Stimulated activated CD4-positive, alpha-beta T cell treated with anti-CD3 and anti-CD28 coated beads, Interleukin-4, amount 100 ng/mL, for 24 hours (primary cell): ENCODE data around the gene SF3B6.

ENCODE experiments used
- DNase-seq: peaks from one replicate; pipeline ENCODE4 v3.0.0-alpha.2; 2020

The SF3B6 gene

DNA sequence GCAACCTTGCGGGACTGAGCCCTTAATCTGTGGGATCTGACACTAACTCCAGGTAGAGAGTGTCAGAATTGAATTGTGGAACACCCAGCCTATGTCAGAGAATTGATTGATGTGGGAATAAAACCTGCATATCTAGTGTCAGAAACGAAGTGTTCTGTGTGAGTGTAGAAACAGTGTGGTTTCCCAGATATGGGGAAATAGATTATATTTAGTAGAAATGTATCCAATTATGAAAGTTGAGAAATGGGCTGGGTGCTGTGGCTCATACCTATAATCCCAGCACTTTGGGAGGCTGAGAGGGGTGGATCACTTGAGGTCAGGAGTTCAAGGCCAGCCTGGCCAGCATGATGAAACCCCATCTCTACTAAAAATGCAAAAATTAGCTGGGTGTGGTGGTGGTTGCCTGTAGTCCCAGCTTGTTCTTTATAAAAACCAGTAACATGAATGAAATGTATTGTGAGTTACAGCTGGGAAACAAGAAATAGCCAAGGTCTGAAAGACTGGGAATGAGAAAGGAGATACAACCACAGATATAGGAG, 12.8 kb upstream of the SF3B6 start:
- no peak for DNase-seq

DNA sequence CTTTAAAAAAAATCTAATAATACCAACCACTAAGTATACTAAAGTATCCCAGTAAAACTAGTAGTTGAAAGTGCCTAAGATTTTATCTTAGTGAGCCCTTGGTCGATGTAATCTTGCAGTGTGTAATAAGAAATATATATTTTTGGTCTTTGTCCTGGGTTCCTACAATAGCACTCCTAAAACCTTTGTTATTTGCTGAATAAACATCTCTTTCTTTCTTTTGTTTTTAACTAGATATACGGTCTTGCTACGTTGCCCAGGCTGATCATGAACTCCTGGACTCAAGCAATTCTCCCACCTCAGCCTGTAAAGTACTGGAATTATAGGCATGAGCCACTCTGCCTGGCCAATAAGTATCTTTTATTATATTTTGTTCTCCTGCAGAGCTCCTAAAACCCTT, 10.9 kb upstream of the SF3B6 start:
- no peak for DNase-seq

DNA sequence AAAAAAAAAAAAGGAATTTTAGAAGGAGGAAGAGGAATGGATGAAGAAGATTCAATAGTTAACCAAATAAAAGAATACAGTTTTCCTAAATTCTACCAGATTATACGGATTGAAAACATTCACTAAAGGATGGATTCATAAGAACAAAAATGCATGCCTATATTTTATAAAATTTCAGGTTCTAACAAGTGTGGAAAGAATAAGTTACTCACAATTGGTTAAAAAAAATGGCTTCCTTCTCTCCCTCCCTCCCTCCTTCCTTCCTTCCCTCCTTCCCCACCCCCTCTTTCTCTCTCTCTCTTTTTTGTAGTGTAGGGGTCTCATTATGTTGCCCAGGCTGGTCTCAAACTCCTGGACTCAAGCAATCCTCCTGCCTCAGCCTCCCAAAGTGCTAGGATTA, 10.1 kb upstream of the SF3B6 start:
- no peak for DNase-seq

DNA sequence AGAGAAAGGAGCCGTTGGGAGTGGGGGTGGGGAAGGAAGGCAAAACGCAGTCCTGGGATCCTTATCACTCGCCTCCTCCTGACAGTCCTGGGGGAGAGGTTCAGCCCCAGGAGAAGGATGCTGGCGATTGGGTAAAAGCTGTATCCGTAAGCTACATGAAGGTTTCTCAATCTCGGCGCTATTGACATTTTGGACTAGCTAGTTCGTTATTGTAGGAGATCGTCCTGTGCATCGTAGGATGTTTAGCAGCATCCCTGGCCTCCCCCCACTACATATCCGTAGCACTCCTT, 9.0 kb upstream of the SF3B6 start:
- DNase-seq = no peak

DNA sequence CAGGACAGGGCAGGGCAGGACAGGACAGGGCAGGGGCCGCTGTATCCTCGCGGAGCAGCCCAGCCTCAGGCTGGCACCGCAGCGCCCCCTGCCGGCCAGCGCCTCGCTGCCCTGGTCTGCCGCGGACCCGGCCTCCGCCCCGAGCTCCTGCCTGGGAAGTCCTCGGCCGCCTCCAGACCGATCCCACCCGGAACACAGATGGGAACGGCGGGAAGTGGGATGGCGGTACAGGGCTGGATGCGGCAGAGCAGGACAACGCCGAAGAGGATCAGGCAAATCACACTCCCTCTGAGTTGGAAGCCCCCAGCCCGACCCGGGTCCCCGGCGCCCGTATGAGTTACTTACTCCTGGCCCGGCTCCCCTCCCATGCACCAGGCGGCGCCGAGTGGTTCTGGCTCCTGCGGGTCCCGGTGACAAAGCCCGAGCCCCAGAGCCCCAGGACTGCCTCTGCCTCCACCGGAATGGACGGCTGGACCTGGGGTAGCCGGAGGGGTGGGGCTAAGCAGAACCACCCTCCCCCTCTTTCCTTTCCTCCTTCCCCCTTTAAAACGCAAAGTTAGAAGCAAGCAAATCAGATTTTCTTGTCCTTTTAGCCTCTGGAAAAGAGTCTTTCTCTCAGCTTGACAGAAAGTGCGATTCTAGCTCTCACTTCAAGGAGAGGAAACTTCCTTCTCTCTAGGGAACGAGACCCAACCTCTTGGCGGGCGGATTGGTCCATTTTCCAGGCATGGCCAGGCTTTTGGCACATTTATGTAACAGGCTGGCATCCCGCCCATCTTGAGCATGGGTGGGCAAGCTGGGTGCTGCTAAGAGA, 8.5 kb upstream of the SF3B6 start, which contains the start of gene TP53I3:
TP53I3 (minus strand) TSS at position 449 of the 814 bp plus-strand sequence. CDS start 508 bp downstream, outside the sequence.
- DNase-seq = peak; percentile 81

DNA sequence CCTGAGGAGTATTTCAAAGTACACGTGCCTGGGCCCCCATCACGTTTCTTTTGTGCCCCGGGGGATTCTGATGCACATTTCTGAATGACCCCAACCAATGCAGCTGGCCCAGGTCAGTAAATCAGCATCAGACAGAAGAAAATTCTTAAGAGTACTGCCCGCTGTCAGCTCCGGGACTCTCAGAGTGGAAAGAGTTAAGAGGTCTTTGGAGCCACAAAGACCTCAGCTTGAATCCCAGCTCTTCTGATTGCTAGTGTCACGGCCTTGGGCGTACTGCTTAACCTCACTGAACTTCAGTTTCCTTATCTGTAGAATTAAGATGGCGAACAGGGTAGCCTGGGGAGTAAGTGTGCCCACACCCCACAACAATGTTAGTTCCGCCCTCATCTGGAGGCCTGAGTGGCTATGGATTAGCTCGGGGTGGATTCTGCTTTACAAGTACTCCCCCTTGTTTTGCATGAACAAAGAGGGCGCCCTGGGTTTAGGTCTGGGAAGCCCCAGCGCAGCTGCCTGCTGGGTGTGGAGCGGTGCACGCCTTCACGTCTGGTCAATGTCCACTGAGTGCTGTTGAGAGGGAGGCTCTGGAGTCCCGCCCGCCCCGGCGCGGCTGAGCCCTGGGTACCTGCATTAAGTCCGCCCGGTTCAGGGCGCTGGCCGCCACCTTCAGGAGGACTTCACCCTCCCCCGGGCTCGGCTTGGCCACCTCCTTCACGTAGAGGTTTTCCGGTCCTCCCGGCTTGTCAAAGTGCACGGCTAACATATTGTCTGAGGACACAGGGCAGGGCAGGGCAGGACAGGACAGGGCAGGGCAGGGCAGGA, 7.7 kb upstream of the SF3B6 start:
- peak; percentile 39 for DNase-seq

DNA sequence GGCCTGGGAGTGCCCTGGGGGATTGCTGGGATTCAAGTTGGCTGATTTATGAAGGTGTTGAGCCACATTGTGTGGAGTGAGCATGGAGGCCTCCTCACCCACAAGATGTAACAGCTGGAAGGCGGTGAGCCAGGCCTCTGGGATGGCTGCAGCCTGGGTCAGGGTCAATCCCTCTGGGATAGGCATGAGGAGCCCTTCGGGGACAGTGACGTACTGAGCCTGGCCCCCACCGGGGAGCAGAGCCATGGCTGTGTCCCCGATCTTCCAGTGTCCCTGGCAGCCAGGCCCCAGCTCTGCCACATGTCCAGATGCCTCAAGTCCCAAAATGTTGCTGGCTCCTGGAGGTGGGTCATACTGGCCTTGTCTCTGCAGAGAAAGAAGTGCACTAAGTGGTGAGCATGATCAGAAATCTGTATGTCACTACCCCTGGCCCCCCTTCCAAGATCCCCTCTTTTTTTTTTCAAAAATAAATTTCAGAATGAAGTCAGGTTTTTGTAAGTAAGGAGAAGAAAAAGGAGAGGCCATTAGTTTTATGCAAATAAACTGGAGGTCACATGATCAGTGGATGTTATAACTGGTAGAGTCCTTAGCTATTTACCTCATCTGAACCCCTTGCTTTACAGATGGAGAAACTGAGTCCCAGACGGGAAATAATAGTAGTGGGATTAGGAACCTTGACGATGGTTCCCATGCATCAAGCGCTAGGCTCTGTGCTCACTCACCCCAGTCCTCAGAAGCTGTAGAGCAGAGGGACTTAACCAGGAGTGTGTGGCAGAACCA, 6.9 kb upstream of the SF3B6 start:
- no peak for DNase-seq

DNA sequence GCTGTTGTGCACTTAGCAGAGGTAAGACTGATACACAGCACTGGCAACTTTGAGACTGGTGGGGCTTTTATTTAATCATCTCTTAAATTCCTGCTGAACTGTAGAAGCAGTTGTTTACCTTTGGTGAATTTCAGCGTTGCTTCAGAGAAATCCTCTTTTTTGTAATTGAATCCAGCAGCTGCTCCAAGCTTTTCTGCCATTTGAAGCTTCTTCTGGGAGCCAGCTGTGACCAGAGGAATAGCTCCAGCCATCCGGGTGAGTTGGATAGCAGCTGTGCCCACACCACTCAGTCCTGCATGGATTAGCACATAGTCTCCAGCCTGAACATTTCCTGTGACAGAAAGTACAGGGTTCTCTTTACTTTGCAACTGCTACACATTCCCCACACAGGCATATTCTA, 4.6 kb upstream of the SF3B6 start:
- DNase-seq = no peak

DNA sequence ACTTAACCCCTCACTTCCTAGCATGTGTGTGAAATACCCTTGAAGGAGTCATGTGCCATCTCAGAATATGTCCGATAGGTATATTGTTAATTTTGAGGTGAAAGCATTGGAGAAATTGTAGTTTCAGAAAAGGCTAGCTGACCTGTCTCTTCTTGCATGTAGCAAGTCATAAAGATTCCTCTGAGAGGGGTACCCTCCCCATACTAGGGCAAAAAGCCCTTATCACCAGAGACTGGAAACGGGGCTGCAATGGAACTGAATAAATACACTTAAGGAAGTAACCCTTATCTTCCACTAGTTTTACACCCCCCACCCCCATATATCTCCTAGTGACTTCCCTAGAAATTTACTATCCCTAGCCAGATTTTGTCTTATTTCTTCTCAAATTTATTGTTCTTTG, 1.8 kb upstream of the SF3B6 start:
- no peak for DNase-seq

DNA sequence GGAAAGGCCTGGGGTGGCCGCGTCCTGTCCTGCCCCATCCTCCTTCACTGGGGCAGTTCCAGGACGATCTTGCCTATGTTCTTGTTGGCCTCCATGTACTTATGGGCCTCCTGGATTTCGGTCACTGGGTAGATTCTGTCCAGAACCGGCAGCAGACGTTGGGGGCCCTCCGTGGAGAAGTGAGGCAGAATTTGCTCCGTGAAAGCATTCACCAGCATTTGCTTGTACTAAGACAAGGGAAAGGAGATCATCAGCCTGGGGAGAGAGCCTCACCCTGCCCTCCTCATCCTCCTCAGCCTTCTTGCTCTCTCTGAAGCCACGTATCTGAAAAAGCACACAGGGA, 1.4 kb upstream of the SF3B6 start:
- DNase-seq = no peak

DNA sequence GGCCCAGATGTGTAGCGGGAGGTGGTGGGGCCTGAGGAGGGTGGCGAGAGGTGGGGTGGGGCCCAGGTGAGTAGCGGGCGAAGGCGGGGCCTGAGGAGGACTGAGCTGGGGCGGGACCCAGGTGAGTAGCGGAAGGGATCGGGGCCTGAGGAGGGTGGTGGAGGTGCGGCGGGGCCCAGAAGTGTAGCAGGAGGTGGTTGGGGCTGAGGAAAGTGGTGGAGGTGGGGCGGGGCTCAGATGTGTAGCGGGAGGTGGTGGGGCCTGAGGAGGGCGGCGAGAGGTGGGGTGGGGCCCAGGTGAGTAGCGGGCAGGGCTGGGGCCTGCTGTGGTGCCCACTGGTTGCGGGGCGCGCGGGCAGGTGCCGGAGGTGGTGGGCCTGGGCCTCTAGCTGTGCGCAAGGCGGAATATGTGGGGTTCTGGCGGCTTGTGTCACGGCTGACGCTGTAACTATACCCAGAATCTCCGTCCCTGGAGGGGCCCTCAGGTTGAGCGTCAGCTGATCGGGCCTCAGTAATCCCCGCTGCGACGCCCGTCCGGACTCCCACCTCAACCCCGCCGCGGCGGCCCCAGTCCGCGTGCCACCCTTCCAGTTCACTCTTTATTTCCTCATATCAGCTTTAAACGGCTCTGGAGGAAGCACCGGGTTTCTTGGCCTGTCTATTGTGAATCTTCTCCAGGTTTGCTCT, 866 bp upstream of the SF3B6 start:
- peak; percentile 12 for DNase-seq

DNA sequence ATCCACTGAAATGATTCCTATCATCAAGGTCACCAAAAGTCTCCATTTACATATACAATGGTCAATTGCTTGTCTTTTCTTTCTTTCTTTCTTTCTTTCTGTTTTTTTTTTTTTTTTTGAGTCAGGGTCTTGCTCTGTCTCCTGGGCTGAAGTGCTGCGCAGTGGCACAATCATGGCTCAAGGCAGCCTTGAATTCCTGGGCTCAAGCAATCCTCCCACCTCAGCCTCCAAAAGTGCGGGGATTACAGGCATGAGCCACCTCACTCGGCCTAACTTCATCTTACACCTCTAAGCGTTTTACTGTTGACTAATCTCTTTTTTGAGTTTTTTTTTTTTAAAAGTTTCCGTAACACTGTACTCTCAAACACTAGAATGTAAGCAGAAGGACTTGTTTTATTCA, 867 bp downstream of the SF3B6 start:
- DNase-seq = no peak

DNA sequence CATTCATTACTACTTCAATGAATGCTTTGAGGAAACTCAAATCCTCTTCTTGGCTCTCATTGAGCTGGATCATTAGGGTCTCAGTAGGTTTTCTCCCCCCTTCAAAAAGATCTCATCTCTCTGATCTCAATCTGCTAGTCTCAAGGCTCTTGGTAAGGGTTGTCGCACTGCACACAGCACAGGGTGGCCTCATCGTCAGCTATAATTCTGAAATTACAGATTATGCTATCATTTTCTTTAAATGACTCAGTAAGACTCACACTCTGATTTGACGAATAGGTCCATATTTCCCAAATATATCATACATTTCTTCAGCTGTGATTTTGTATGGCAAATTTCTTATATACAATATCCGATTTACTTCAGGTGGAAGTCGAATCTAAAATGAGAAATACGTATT, 2.3 kb downstream of the SF3B6 start:
- no peak for DNase-seq

DNA sequence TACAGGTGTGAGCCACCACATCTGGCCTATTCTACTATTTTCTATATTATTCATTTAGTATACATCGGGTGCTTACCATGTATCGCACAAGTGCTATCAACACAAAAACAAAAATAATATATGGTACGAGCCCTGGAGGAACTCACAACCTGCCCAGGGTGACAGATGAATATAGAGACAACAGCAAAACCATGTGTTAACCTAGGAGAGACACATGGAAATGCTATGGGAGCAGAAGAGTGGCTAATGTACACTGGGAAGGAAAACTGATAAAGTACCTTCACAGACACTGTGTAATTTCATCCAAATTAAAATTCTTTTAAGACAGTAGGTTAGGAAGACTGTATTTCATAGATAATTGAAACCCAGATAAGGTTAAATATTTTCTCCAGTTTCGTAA, 3.9 kb downstream of the SF3B6 start:
- DNase-seq = no peak

DNA sequence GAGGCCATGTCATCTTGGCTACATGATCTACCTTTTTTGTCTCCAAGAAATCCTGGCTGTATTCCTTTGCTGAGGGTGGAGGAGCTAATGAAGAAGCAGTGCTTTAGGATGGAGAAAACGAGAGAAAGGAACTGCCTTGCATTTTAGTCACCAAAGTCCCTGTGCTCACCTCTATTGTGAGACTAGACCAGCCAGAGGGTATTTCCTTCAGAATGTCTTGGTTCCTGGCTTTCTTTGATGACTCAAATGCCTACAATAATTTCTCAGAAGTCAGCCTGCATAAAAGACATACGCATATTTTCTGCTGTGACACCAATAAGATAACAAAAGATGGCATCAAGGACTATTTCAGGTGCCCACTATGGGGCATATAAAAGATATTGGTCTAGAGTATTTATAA, 10.8 kb downstream of the SF3B6 start:
- DNase-seq = no peak

DNA sequence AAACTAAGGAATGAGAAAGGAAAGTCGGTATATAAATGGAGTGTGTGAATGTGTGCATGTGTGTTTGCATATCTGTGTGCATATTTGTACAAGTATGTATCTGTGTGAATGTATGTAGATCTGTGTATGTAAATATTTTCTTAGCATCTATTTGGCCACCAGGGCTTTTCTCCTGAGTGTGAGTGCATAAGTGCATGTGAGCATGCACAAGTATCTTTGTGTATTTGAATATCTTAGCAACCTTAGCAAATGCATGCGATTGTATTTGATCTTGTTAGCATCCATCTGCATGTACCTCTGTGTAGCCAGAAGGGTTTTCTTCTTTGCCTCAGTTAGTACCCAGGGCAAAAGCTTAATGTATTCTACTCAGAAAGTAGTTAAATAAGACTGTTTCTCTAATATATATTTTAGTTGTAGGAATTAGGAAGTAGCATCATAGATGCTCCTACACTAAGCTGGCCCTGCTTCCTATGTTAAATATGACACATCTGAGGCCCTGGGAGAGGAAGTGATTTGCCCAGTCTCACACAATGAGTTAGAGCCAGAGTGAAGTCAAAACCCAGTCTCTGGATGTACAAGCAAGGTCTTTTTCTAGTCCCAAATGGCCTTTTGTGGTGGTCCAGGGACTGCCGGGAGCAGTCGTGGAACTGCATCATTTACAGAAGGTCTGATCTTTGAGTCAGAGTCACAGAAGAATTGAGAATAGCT, 17.4 kb downstream of the SF3B6 start:
- DNase-seq = no peak

DNA sequence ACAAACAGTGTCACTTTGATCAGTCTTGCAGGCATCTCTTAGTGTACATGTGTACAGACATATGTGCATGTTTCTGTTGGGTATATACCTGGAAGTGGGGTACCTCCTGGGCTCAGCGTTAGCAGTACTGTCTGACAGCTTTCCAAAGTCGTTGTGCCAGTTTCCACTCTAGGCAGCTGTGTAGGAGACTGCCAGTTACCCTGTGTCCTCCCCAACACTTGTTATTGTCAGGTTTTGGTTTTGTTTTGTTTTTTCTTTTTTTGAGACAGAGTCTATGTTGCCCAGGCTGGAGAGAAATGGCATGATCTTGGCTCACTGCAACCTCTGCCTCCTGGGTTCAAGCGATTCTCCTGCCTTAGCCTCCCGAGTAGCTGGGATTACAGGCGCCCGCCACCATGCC, 20.4 kb downstream of the SF3B6 start:
- no peak for DNase-seq

DNA sequence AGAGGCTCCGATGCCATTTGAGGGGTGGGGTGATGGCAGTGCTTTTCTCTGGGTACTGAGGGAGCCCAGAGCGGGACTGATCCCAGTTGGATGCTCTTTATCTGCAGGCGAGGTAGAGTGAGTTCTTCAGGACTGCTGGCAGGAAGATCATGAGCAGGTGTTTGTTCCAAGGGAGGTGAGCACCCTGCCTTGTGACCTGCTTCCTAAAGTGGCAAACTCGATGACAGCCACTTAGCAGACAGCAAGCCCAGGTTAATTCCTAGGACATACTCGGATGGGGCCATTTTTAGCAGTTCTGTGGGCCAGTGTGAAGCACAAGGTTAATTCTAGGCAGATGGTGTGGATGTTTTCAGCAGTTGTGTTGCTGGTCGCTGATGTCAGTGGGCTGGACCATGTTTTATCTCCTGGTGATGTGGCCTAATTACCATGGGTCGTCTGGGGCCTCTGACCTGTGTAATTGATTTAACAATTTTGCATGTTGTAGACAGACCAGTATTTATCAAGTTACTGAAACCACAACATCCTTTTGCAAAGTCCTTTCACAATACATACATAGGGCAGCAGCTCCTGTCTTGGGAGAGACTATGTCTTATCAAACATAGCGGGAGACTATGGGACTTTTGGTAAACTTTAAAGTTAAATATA, 21.6 kb downstream of the SF3B6 start:
- no peak for DNase-seq

DNA sequence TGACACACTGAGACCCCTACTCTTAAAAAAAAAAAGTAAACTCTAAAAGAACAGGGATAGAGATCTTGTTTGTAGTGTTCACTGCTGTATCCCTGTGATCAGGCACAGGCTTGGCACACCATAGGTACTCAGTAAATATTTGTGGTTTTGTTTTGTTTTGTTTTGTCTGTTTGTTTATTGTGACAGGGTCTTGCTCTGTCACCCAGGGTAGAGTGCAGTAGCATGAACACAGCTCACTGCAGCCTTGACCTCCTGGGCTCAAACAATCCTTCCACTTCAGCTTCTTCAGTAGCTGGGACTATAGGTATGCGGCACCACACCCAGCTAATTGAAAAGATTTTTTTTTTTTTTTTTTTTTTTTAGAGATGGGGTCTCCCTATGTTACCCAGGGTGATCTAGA, 23.2 kb downstream of the SF3B6 start:
- no peak for DNase-seq

DNA sequence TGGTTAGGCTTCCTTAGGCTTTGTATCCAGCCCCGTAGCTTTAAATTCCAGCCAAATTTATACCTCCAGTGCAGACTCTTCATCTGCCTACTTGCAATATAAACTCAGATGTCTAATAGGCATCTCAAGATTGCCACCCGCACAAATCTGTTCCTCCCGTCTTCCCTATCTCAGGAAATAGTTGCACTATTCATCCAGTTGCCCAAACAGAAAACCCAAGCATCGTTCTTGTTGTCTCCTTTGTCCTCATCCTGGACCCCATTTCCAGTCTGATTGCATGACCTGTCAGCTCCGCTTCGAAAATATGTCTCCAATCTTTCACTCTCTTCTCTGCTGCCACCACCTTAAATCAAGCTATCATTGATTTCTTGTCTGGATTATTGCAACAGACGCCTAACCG, 24.3 kb downstream of the SF3B6 start:
- DNase-seq = no peak
